Gastrocnemius medialis (tissue), 4 donors: Measurements from ENCODE around the gene EXOSC10. TPM values are rescaled to one million over a fixed set of nuclear protein-coding genes. Genes with fewer than 3 reads are reported as not detected.
"Not testable (repeated sequence)": the region's sequence is repeated elsewhere in the genome, so short reads cannot be mapped to it uniquely, and the experiment has no call there.

Source experiments
- ATAC-seq, 2 donors: fragments of 150-250 bp; one replicate each; pipeline ENCODE4 v1.9.1; 2016
- DNase-seq, 2 donors: peaks; one replicate each; pipeline ENCODE4 v3.0.0-alpha.2; 2019
- H3K27ac ChIP-seq, 4 donors: fragments of 200-600 bp; sonication (generic); 1 replicate in 1 of 4; 2 replicates in 3 of 4; pipeline ENCODE4 v1.5.1; 2016 to 2018; ENCODE audit warnings: mild to moderate bottlenecking in 2 of 4, moderate library complexity in 1 of 4
- H3K27me3 ChIP-seq, 3 donors: fragments of 200-600 bp; sonication (generic) in 2 of 3; 1 replicate in 1 of 3; 2 replicates in 2 of 3; pipeline versions ENCODE4 v1.5.1 to v1.6.0; 2016 to 2019; ENCODE audit warnings: mild to moderate bottlenecking in 1 of 3, moderate library complexity in 1 of 3
- H3K36me3 ChIP-seq, 2 donors: fragments of 200-600 bp; sonication (generic) in 1 of 2; one replicate each; pipeline ENCODE4 v1.5.1; 2017 to 2018
- H3K4me1 ChIP-seq, 2 donors: fragments of 200-600 bp; sonication (generic) in 1 of 2; one replicate each; pipeline ENCODE4 v1.5.1; 2016 to 2017; ENCODE audit warnings: mild to moderate bottlenecking in 2 of 2
- H3K4me3 ChIP-seq, 4 donors: fragments of 200-600 bp; sonication (generic) in 3 of 4; 1 replicate in 1 of 4; 2 replicates in 3 of 4; pipeline ENCODE4 v1.5.1; 2016 to 2019; ENCODE audit warnings: mild to moderate bottlenecking in 2 of 4
- H3K9me3 ChIP-seq, 3 donors: fragments of 200-600 bp; sonication (generic) in 2 of 3; 1 replicate in 1 of 3; 2 replicates in 2 of 3; pipeline ENCODE4 v1.5.1; 2016 to 2019
- CTCF ChIP-seq, 5 experiments: fragments of 450-650 bp in 3 of 5; fragments of 200-600 bp in 2 of 5; sonication (generic) in 2 of 5; IDR thresholded peaks in 4 of 5; conservative IDR thresholded peaks in 1 of 5; 1 replicate in 4 of 5; 2 replicates in 1 of 5; pipeline ENCODE4 v1.5.1; 2016 to 2019; ENCODE audit warnings: antibody characterized with exemption in 5 of 5, mild to moderate bottlenecking in 3 of 5, moderate library complexity in 3 of 5
- POLR2A ChIP-seq, 2 donors: fragments of 450-650 bp; IDR thresholded peaks; one replicate each; pipeline ENCODE4 v1.6.1; 2017; ENCODE audit warnings: antibody characterized with exemption in 2 of 2, mild to moderate bottlenecking in 2 of 2, moderate library complexity in 2 of 2
- in situ Hi-C, 4 donors: fragments of 200-750 bp; cut with MboI; loops; one replicate each; pipeline versions ENCODE4 v1.15.0 to v1.8.0; 2017; ENCODE audit warnings: low sequenced_read_pairs in 4 of 4
- intact Hi-C: fragments of 100-400 bp; cut with DNase I; formaldehyde crosslinking; loops from one replicate; pipeline ENCODE4 v1.15.1; 2023; ENCODE audit warnings: low total_unique reads
- total RNA-seq, 4 donors: library from RNA; depleted of rRNA; stranded (reverse); fragments of >200 nt; gene quantifications; one replicate each; pipeline versions ENCODE4 v1.1.0 to v1.2.3, GENCODE V29; 2016

The EXOSC10 gene
- total RNA-seq, 4 donors from 2014 or later, result 26.5 to 44.4 (median 40.3) TPM

GRCh38 chr1:11107599-11107998, 7.9 kb upstream of the EXOSC10 start:
- DNase-seq, result no peak
- intact Hi-C loops (no loop called here), in situ Hi-C loops (no loop called here)
- H3K4me3 ChIP-seq, result no peak overlapping the region
- H3K27ac ChIP-seq, result no peak overlapping the region
- H3K4me1 ChIP-seq, result no peaks in the 10 kb centered on the region
- peaks cover 0 to 58% of the 10 kb centered on the region in 2 donors for H3K36me3 ChIP-seq
- no peak for TF ChIP-seq CTCF (IDR thresholded peaks at IDR 0.05 in 4 of 5, conservative IDR thresholded peaks at IDR 0.05 in 1 of 5)
- no peak for TF ChIP-seq POLR2A (IDR thresholded peaks at IDR 0.05)
- H3K9me3 ChIP-seq, result no peaks in the 10 kb centered on the region
- H3K27me3 ChIP-seq, result no peaks in the 10 kb centered on the region
- no peak for ATAC-seq

- Histone ChIP-seq H3K36me3 (peaks cover 0 to 46% of the 10 kb centered on the region in 2 donors), H3K4me1 (no peaks in the 10 kb centered on the region), H3K9me3 (no peaks in the 10 kb centered on the region), H3K4me3 (no peak overlapping the region), H3K27ac (no peak overlapping the region), H3K27me3 (no peaks in the 10 kb centered on the region)
- TF ChIP-seq POLR2A (IDR thresholded peaks at IDR 0.05) (no peak), CTCF (IDR thresholded peaks at IDR 0.05 in 4 of 5, conservative IDR thresholded peaks at IDR 0.05 in 1 of 5) (no peak)
- in situ Hi-C loops, result no loop called here
- ATAC-seq (no peak), DNase-seq (no peak)
- intact Hi-C loops, result no loop called here
These were observed 5.9 kb upstream of the EXOSC10 start for GRCh38 chr1:11105586-11105985.

GRCh38 chr1:11101347-11101746, 1.7 kb upstream of the EXOSC10 start:
- H3K9me3 ChIP-seq, result no peaks in the 10 kb centered on the region
- H3K4me3 ChIP-seq, result no peak overlapping the region
- ATAC-seq (no peak), DNase-seq (no peak)
- peaks cover 15% of the 10 kb centered on the region in 2 donors for H3K4me1 ChIP-seq
- intact Hi-C loops, result no loop called here
- TF ChIP-seq CTCF (IDR thresholded peaks at IDR 0.05 in 4 of 5, conservative IDR thresholded peaks at IDR 0.05 in 1 of 5), result no peak
- TF ChIP-seq POLR2A (IDR thresholded peaks at IDR 0.05), result no peak
- H3K36me3 ChIP-seq, result peaks cover 0 to 25% of the 10 kb centered on the region in 2 donors
- H3K27me3 ChIP-seq, result no peaks in the 10 kb centered on the region
- H3K27ac ChIP-seq, result no peak overlapping the region
- in situ Hi-C loops, result no loop called here

GRCh38 chr1:11100806-11101205, 1.1 kb upstream of the EXOSC10 start:
- intact Hi-C loops, ATAC-seq, DNase-seq, H3K27ac ChIP-seq, in situ Hi-C loops, H3K4me3 ChIP-seq, H3K9me3 ChIP-seq, H3K27me3 ChIP-seq: not testable (repeated sequence)
- Histone ChIP-seq H3K36me3 (peaks cover 0 to 25% of the 10 kb centered on the region in 2 donors), H3K4me1 (peaks cover 15% of the 10 kb centered on the region in 2 donors)

GRCh38 chr1:11100149-11100493, 452 bp upstream of the EXOSC10 start:
- ATAC-seq (peak in 1 of 2 donors; percentile 21), DNase-seq (no peak)
- H3K36me3 ChIP-seq, result peaks cover 0 to 28% of the 10 kb centered on the region in 2 donors
- in situ Hi-C loops (no loop called here), intact Hi-C loops (no loop called here)
- TF ChIP-seq CTCF (IDR thresholded peaks at IDR 0.05 in 4 of 5, conservative IDR thresholded peaks at IDR 0.05 in 1 of 5), result no peak
- TF ChIP-seq POLR2A (IDR thresholded peaks at IDR 0.05), result no peak
- peaks cover 15% of the 10 kb centered on the region in 2 donors for H3K4me1 ChIP-seq
- peak overlapping the region; percentile 84 to 86 (median 85) for H3K27ac ChIP-seq
- no peaks in the 10 kb centered on the region for H3K9me3 ChIP-seq
- H3K4me3 ChIP-seq, result peak overlapping the region; percentile 84 to 99 (median 98)
- H3K27me3 ChIP-seq, result no peaks in the 10 kb centered on the region
